Kidney (tissue), 14 donors: ENCODE data around the gene SCUBE2. TPM values are rescaled to one million over a fixed set of nuclear protein-coding genes. Genes with fewer than 3 reads are reported as not detected.
"Not testable (repeated sequence)": the region's sequence is repeated elsewhere in the genome, so short reads cannot be mapped to it uniquely, and the experiment has no call there.

Experiments
- DNase-seq, 5 donors: peaks; one replicate each; pipeline ENCODE4 v3.0.0-alpha.2; 2013 to 2020
- FAIRE-seq: peaks from 2 replicates; lab custom pipeline; 2012; peaks lifted over from hg19 to GRCh38; lab: Jason Lieb, UNC
- H3K27ac ChIP-seq, 2 donors: one replicate each; pipeline ENCODE4 v1.7.0; 2013; ENCODE audit warnings: low read depth in 2 of 2, low read length in 2 of 2, inconsistent platforms in 1 of 2
- H3K27me3 ChIP-seq: one replicate; pipeline ENCODE4 v1.7.1; 2013; ENCODE audit warnings: low read length, inconsistent platforms; ENCODE audit not compliant: control insufficient read depth, insufficient read depth
- H3K36me3 ChIP-seq, 3 donors: one replicate each; pipeline versions ENCODE4 v1.7.0 to v1.7.1; 2013; ENCODE audit warnings: low read length in 3 of 3, control low read depth in 1 of 3, inconsistent platforms in 1 of 3; ENCODE audit not compliant: insufficient read depth in 3 of 3, control insufficient read depth in 2 of 3
- H3K4me1 ChIP-seq, 3 donors: one replicate each; pipeline versions ENCODE4 v1.7.0 to v1.7.1; 2013; ENCODE audit warnings: low read length in 3 of 3, inconsistent platforms in 1 of 3, low read depth in 1 of 3; ENCODE audit not compliant: control insufficient read depth in 2 of 3, insufficient read depth in 2 of 3
- H3K4me3 ChIP-seq, 3 donors: one replicate each; pipeline versions ENCODE4 v1.7.0 to v1.8.1; 2013; ENCODE audit warnings: low read length in 3 of 3, control low read depth in 1 of 3, inconsistent platforms in 1 of 3
- H3K9ac ChIP-seq, 3 donors: one replicate each; pipeline versions ENCODE4 v1.7.0 to v1.7.1; 2013; ENCODE audit warnings: low read length in 3 of 3, control low read depth in 1 of 3, inconsistent platforms in 1 of 3
- H3K9me3 ChIP-seq, 3 donors: one replicate each; pipeline versions ENCODE4 v1.7.0 to v1.7.1; 2013; ENCODE audit warnings: low read length in 3 of 3, control low read depth in 1 of 3, inconsistent platforms in 1 of 3; ENCODE audit not compliant: control insufficient read depth in 2 of 3, insufficient read depth in 1 of 3
- intact Hi-C: fragments of 100-400 bp; cut with DNase I; formaldehyde crosslinking; loops from one replicate; pipeline ENCODE4 v1.11.1; 2022
- polyA plus RNA-seq: library from polyadenylated mRNA; stranded (reverse); fragments of 350-450 nt; fragmentation: Illumina TruSeq; extraction: RNeasy Lipid Tissue Mini Kit (QIAGEN cat#74804); gene quantifications from one replicate; pipeline ENCODE4 v1.2.3, GENCODE V29; 2014; ENCODE audit warnings: low read depth, low replicate concordance; ENCODE audit not compliant: insufficient read depth
- total RNA-seq: library from RNA; stranded (reverse); fragmentation: NEBNext Ultra II Directional; extraction: Animal tissue kit (Norgen Biotek cat#: 25700); gene quantifications from one replicate; pipeline ENCODE4 v1.2.1, GENCODE V29; 2021
- TF ChIP-seq, protein P1 (sequence below): IDR thresholded peaks from 3 replicates; pipeline ENCODE4 v1.5.1; 2012; ENCODE audit warnings: mild to moderate bottlenecking, moderate library complexity, borderline replicate concordance; ENCODE audit not compliant: insufficient read depth; ENCODE audit errors: extremely low read depth
- donor health status: control.
- donor health status: control.
- donor health status: control.
- donor health status: control.
- donor health status: control.
- donor health status: DM: yes; HTN: yes; CAD: no.
- donor health status: Normal renal cell carcinoma (clear cell type).

Gene SCUBE2
- total and polyA plus RNA-seq, 2 donors from 2014 or later: 0.65 to 3.5 TPM

DNA sequence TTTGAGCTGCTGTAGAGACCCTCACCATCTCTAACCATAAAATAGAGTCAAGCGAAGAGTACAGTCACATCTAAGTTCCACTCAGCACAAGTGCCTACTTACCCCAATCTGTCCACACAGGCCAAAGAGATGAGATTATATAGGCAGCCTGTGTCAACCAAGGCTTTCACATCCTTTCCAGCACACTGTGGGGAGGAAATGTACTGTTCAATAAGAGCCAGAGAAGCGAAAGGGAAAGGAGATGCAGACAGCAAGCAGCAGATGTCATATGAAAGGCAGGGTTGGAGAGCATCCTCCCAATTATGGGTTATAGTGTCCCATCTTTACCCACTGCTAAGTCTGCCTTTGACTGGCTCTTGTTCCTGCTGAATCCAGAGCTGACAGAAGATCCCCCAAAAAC, 104.0 kb downstream of the SCUBE2 start:
- Histone ChIP-seq H3K4me1 (no peaks in the 10 kb centered on the region), H3K36me3 (no peaks in the 10 kb centered on the region), H3K27me3 (no peaks in the 10 kb centered on the region), H3K27ac (no peak overlapping the region), H3K9ac (no peak overlapping the region), H3K9me3 (no peaks in the 10 kb centered on the region), H3K4me3 (no peak overlapping the region)
- FAIRE-seq (no peak), DNase-seq (no peak)
- intact Hi-C loops: no loop called here
- TF ChIP-seq, protein P1, sequence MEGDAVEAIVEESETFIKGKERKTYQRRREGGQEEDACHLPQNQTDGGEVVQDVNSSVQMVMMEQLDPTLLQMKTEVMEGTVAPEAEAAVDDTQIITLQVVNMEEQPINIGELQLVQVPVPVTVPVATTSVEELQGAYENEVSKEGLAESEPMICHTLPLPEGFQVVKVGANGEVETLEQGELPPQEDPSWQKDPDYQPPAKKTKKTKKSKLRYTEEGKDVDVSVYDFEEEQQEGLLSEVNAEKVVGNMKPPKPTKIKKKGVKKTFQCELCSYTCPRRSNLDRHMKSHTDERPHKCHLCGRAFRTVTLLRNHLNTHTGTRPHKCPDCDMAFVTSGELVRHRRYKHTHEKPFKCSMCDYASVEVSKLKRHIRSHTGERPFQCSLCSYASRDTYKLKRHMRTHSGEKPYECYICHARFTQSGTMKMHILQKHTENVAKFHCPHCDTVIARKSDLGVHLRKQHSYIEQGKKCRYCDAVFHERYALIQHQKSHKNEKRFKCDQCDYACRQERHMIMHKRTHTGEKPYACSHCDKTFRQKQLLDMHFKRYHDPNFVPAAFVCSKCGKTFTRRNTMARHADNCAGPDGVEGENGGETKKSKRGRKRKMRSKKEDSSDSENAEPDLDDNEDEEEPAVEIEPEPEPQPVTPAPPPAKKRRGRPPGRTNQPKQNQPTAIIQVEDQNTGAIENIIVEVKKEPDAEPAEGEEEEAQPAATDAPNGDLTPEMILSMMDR: no peak

DNA sequence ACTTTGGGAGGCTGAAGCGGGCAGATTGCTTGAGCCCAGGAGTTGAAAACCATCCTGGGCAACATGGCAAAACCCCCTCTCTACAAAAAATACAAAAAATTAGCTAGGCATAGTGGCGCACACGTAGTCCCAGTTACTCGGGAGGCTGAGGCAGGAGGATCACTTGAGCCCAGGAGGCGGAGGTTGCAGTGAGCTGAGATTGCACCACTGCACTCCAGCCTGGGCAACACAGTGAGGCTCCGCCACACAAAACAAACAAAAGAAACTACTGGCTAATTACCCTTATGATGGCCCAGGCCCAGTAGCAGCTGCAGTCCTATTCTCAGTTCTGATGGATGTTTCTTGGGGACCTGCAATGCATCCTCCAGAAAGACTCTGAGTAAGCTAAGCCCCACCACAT, 104.6 kb downstream of the SCUBE2 start:
- H3K36me3 ChIP-seq, H3K27ac ChIP-seq, DNase-seq, H3K27me3 ChIP-seq, H3K4me1 ChIP-seq, FAIRE-seq, H3K9me3 ChIP-seq, H3K9ac ChIP-seq, intact Hi-C loops, H3K4me3 ChIP-seq: not testable (repeated sequence)

DNA sequence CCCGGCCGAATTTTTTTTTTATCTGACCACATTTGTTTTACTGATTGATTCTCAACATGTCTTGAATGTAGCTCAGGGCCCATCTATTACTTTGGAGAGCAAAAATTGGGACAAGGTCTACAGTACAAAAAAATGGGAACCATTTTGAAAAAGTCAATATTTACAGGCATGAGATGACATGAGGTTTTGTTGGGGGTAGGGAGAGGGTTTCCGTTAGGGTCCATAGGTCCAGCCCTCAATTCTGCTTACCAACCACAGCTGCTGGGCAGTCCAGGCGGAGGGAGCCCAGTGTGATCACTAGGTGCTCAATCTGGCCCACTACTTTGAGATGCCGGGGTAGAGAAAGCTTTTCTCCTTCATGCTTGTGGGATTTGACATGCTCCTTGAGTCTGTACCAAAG, 105.9 kb downstream of the SCUBE2 start:
- FAIRE-seq: no peak
- H3K36me3 ChIP-seq: no peaks in the 10 kb centered on the region
- no peak for DNase-seq
- H3K9ac ChIP-seq: no peak overlapping the region
- intact Hi-C loops: no loop called here
- H3K4me3 ChIP-seq: no peak overlapping the region
- no peaks in the 10 kb centered on the region for H3K9me3 ChIP-seq
- H3K27ac ChIP-seq: no peak overlapping the region
- no peaks in the 10 kb centered on the region for H3K4me1 ChIP-seq
- no peaks in the 10 kb centered on the region for H3K27me3 ChIP-seq
- TF ChIP-seq, protein P1: no peak

DNA sequence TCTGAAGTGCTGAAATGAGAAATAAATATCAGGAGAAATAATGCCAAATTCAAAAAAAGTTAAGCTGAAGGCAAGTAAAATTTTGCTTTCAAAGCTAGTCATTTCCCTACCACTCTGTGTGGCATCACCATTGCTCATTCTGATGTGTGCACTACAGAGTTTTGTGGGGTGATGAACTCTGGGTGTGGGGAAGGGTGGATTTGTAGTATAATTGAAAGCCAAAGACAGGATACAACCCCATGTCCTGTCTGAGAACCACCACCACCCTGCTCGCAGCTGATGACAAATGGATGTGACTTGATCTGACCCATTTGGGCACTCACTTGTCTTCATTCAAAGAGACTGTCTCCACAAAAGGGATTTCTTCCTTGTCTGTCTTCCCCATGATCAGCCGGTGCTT, 107.8 kb downstream of the SCUBE2 start:
- intact Hi-C loops: no loop called here
- Histone ChIP-seq H3K27me3 (no peaks in the 10 kb centered on the region), H3K9ac (no peak overlapping the region), H3K4me1 (no peaks in the 10 kb centered on the region), H3K9me3 (no peaks in the 10 kb centered on the region), H3K36me3 (no peaks in the 10 kb centered on the region), H3K4me3 (no peak overlapping the region), H3K27ac (no peak overlapping the region)
- DNase-seq: no peak
- FAIRE-seq: no peak
- TF ChIP-seq, protein P1: no peak
